T-cell (primary cell): ENCODE data around the gene HK1. TPM values are rescaled to one million over a fixed set of nuclear protein-coding genes. Genes with fewer than 3 reads are reported as not detected.

ENCODE experiments used
- ATAC-seq, 4 experiments: fragments of 200-7000 bp in 3 of 4; fragments of 150-1000 bp in 1 of 4; cut with Tn5 transposase; replicated peaks in 1 of 4; 1 replicate in 3 of 4; 2 replicates in 1 of 4; pipeline ENCODE4 v1.10.0; 2021; ENCODE audit warnings: moderate library complexity in 3 of 4, mild to moderate bottlenecking in 2 of 4, moderate number of reproducible peaks in 1 of 4
- CTCF ChIA-PET, 2 donors: fragments of 300-600 bp; sonication (Branson Sonifier 250); formaldehyde crosslinking; loops; one replicate each; lab custom pipeline; 2022; ENCODE audit warnings: antibody characterized with exemption in 2 of 2; lab: Charles Lee
- POLR2A ChIA-PET, 2 donors: fragments of 300-600 bp; sonication (Branson Sonifier 250); formaldehyde crosslinking; loops; one replicate each; lab custom pipeline; 2022; ENCODE audit warnings: antibody characterized with exemption in 2 of 2; lab: Charles Lee
- DNase-seq, 35 experiments: peaks; one replicate each; pipeline versions ENCODE4 v3.0.0 to v3.0.0-alpha.2; 2013 to 2023
- H3K27ac ChIP-seq: one replicate; pipeline ENCODE4 v1.5.1; 2013; ENCODE audit warnings: low read length
- H3K27me3 ChIP-seq, 2 experiments: replicated peaks in 1 of 2; 1 replicate in 1 of 2; 2 replicates in 1 of 2; pipeline versions ENCODE4 v1.6.1 to v1.7.0; 2013; ENCODE audit warnings: low read length in 1 of 2, mixed read lengths in 1 of 2; ENCODE audit not compliant: control insufficient read depth in 2 of 2, insufficient read depth in 2 of 2; ENCODE audit errors: extremely low read depth in 1 of 2
- H3K36me3 ChIP-seq, 2 donors: 1 replicate in 1 of 2; 2 replicates in 1 of 2; pipeline versions ENCODE4 v1.6.1 to v1.7.0; 2013; ENCODE audit warnings: low read length in 1 of 2; ENCODE audit not compliant: control insufficient read depth in 2 of 2, insufficient read depth in 1 of 2; ENCODE audit errors: extremely low read depth in 1 of 2
- H3K4me1 ChIP-seq, 2 experiments: 1 replicate in 1 of 2; 2 replicates in 1 of 2; pipeline versions ENCODE4 v1.6.1 to v1.7.0; 2013; ENCODE audit warnings: low read length in 2 of 2, mixed read lengths in 1 of 2; ENCODE audit not compliant: insufficient read depth in 2 of 2, control insufficient read depth in 1 of 2; ENCODE audit errors: extremely low read depth in 1 of 2
- H3K4me3 ChIP-seq, 2 donors: 1 replicate in 1 of 2; 2 replicates in 1 of 2; pipeline versions ENCODE4 v1.5.1 to v1.7.0; 2013; ENCODE audit warnings: mild to moderate bottlenecking in 2 of 2, low read length in 1 of 2, moderate library complexity in 1 of 2; ENCODE audit not compliant: control insufficient read depth in 1 of 2; ENCODE audit errors: extremely low read depth in 1 of 2
- H3K9me3 ChIP-seq: 2 replicates; pipeline ENCODE4 v1.7.0; 2013
- H3K27ac Mint-ChIP-seq, 2 donors: one replicate each; pipeline ENCODE4 v1.8.0; 2020 to 2021; ENCODE audit warnings: mild to moderate bottlenecking in 2 of 2, mixed read lengths in 2 of 2
- H3K27me3 Mint-ChIP-seq, 2 donors: one replicate each; pipeline ENCODE4 v1.8.0; 2021 to 2022; ENCODE audit warnings: mixed read lengths in 2 of 2
- H3K36me3 Mint-ChIP-seq: one replicate; pipeline ENCODE4 v1.8.0; 2021; ENCODE audit warnings: mixed read lengths
- H3K4me1 Mint-ChIP-seq, 3 donors: one replicate each; pipeline ENCODE4 v1.8.0; 2020 to 2022; ENCODE audit warnings: mixed read lengths in 3 of 3, mild to moderate bottlenecking in 1 of 3
- H3K4me3 Mint-ChIP-seq, 3 donors: one replicate each; pipeline ENCODE4 v1.8.0; 2020 to 2022; ENCODE audit warnings: mild to moderate bottlenecking in 3 of 3, mixed read lengths in 3 of 3, moderate library complexity in 3 of 3
- H3K9me3 Mint-ChIP-seq, 3 donors: one replicate each; pipeline ENCODE4 v1.8.0; 2020 to 2022; ENCODE audit warnings: mixed read lengths in 3 of 3
- WGBS: methylation state at CpG from one replicate; pipeline ENCODE4 v1.1.5; 2013; ENCODE audit warnings: missing lambda C conversion rate; ENCODE audit not compliant: insufficient coverage; 5-methylcytosine and 5-hydroxymethylcytosine counted together
- total RNA-seq, 35 experiments: library from RNA in 6 of 35; stranded (reverse) in 6 of 35; fragments of 120-200 nt in 1 of 35; gene quantifications; one replicate each; pipeline versions ENCODE4 v1.2.1 to v1.2.4 and lab custom pipeline; 2013 to 2026

HK1 gene
- total RNA-seq, 5 donors from 2014 or later (not counting 1 experiment from before 2014, with no cell fraction given) = 66.3 to 85.5 (median 83.6) TPM

GRCh38 chr10:69285699-69286098 is 7.4 kb downstream of the HK1 start:
- Histone ChIP-seq H3K4me1 (no peaks in the 10 kb centered on the region), H3K4me3 (no peak overlapping the region), H3K36me3 (no peaks in the 10 kb centered on the region), H3K9me3 (no peaks in the 10 kb centered on the region), H3K27ac (no peak overlapping the region), H3K27me3 (peaks cover 0 to 2% of the 10 kb centered on the region in 2 experiments)
- ChIA-PET POLR2A (no interaction called here), CTCF (no interaction called here)
- DNase-seq = no peak
- Mint-ChIP-seq H3K9me3 (no peaks in the 10 kb centered on the region), H3K27me3 (no peaks in the 10 kb centered on the region), H3K4me1 (no peaks in the 10 kb centered on the region), H3K36me3 (no peaks in the 10 kb centered on the region), H3K27ac (no peak overlapping the region), H3K4me3 (no peak overlapping the region)
- no CpG with 5 or more reads among the region's 4 CpGs for WGBS
- no peak for ATAC-seq

GRCh38 chr10:69287181-69287580 is 8.9 kb downstream of the HK1 start:
- H3K9me3 ChIP-seq = no peaks in the 10 kb centered on the region
- ATAC-seq (no peak), DNase-seq (no peak)
- Mint-ChIP-seq H3K36me3 (no peaks in the 10 kb centered on the region), H3K4me3 (no peak overlapping the region), H3K27me3 (no peaks in the 10 kb centered on the region), H3K4me1 (no peaks in the 10 kb centered on the region), H3K9me3 (no peaks in the 10 kb centered on the region), H3K27ac (no peak overlapping the region)
- peaks cover 0 to 5% of the 10 kb centered on the region in 2 experiments for H3K27me3 ChIP-seq
- POLR2A ChIA-PET = no interaction called here
- CTCF ChIA-PET = no interaction called here
- WGBS = no CpG with 5 or more reads among the region's 4 CpGs
- no peak overlapping the region for H3K4me3 ChIP-seq
- H3K36me3 ChIP-seq = no peaks in the 10 kb centered on the region
- no peaks in the 10 kb centered on the region for H3K4me1 ChIP-seq
- no peak overlapping the region for H3K27ac ChIP-seq

DNA sequence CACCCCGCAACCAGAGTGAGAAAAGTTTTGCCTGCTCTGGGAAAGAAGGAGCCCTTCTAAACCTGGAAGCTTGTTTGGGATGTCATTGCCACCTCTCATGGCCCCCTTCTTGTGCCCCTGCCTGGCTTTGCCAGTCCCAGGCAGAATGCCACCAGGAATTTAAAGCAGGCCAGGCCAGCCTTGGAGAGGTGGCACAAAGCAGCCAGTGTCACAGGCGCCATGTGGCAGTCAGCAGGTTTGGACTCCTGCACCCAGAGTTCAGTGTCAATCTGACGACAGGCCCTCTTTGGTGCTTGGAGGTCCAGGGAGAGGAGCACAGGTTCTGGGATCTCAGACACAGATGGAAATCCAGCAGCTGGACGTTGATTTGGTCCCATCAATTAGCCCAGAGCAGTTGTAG is 12.7 kb downstream of the HK1 start:
- CTCF ChIA-PET = interaction anchor here in 1 of 2 donors (0.7 kb wide), 1 partner anchor 191 kb away, joined by 3 read pairs; no protein-coding TSS in a partner anchor
- POLR2A ChIA-PET = no interaction called here
- Mint-ChIP-seq H3K27ac (no peak overlapping the region), H3K9me3 (no peaks in the 10 kb centered on the region), H3K4me1 (peaks cover 0 to 3% (median 0%) of the 10 kb centered on the region in 3 donors), H3K36me3 (no peaks in the 10 kb centered on the region), H3K27me3 (peaks cover 0 to 2% of the 10 kb centered on the region in 2 donors), H3K4me3 (no peak overlapping the region)
- no peak overlapping the region for H3K4me3 ChIP-seq
- 97% methylated on average over 3 of the region's 4 CpGs for WGBS
- DNase-seq (no peak), ATAC-seq (no peak)
- H3K9me3 ChIP-seq = no peaks in the 10 kb centered on the region
- H3K27me3 ChIP-seq = peaks cover 0 to 10% of the 10 kb centered on the region in 2 experiments
- H3K27ac ChIP-seq = no peak overlapping the region
- H3K36me3 ChIP-seq = no peaks in the 10 kb centered on the region
- no peaks in the 10 kb centered on the region for H3K4me1 ChIP-seq

GRCh38 chr10:69292459-69292858 is 14.2 kb downstream of the HK1 start:
- POLR2A ChIA-PET = no interaction called here
- Histone ChIP-seq H3K36me3 (no peaks in the 10 kb centered on the region), H3K4me1 (no peaks in the 10 kb centered on the region), H3K4me3 (no peak overlapping the region), H3K9me3 (no peaks in the 10 kb centered on the region), H3K27ac (no peak overlapping the region), H3K27me3 (peaks cover 0 to 10% of the 10 kb centered on the region in 2 experiments)
- Mint-ChIP-seq H3K36me3 (no peaks in the 10 kb centered on the region), H3K4me1 (peaks cover 0 to 3% (median 0%) of the 10 kb centered on the region in 3 donors), H3K9me3 (no peaks in the 10 kb centered on the region), H3K27me3 (peaks cover 0 to 2% of the 10 kb centered on the region in 2 donors), H3K27ac (no peak overlapping the region), H3K4me3 (no peak overlapping the region)
- CTCF ChIA-PET = no interaction called here
- DNase-seq = no peak
- ATAC-seq = no peak
- WGBS = no CpG with 5 or more reads among the region's 3 CpGs

GRCh38 chr10:69295027-69295636 is 16.8 kb downstream of the HK1 start:
- CTCF ChIA-PET = interaction anchor here (0.5 to 0.6 kb wide), 2 partner anchors 56 to 1072 kb away, joined by 3 to 7 read pairs; no protein-coding TSS in a partner anchor
- Histone ChIP-seq H3K36me3 (no peaks in the 10 kb centered on the region), H3K4me1 (no peaks in the 10 kb centered on the region), H3K27me3 (peaks cover 0 to 8% of the 10 kb centered on the region in 2 experiments), H3K4me3 (no peak overlapping the region), H3K9me3 (no peaks in the 10 kb centered on the region), H3K27ac (no peak overlapping the region)
- POLR2A ChIA-PET = interaction anchor here in 1 of 2 donors (0.5 kb wide), 1 partner anchor 786 kb away, joined by 4 read pairs; no protein-coding TSS in a partner anchor
- Mint-ChIP-seq H3K4me1 (peaks cover 0 to 3% (median 0%) of the 10 kb centered on the region in 3 donors), H3K4me3 (no peak overlapping the region), H3K36me3 (no peaks in the 10 kb centered on the region), H3K27ac (no peak overlapping the region), H3K27me3 (peaks cover 0 to 2% of the 10 kb centered on the region in 2 donors), H3K9me3 (no peaks in the 10 kb centered on the region)
- ATAC-seq (no peak), DNase-seq (no peak)
- WGBS = 90% methylated on average over 5 of the region's 11 CpGs

GRCh38 chr10:69303632-69304051 is 25.3 kb downstream of the HK1 start:
- Histone ChIP-seq H3K9me3 (no peaks in the 10 kb centered on the region), H3K27ac (no peak overlapping the region), H3K4me3 (no peak overlapping the region), H3K36me3 (no peaks in the 10 kb centered on the region), H3K27me3 (no peaks in the 10 kb centered on the region), H3K4me1 (no peaks in the 10 kb centered on the region)
- CTCF ChIA-PET = no interaction called here
- no peak overlapping the region for H3K4me3 Mint-ChIP-seq
- H3K27ac Mint-ChIP-seq = no peak overlapping the region
- ATAC-seq (no peak), DNase-seq (no peak)
- WGBS = 88% methylated on average over 1 of the region's 3 CpGs
- no peaks in the 10 kb centered on the region for H3K4me1 Mint-ChIP-seq
- H3K27me3 Mint-ChIP-seq = no peaks in the 10 kb centered on the region
- H3K9me3 Mint-ChIP-seq = no peaks in the 10 kb centered on the region
- H3K36me3 Mint-ChIP-seq = no peaks in the 10 kb centered on the region
- POLR2A ChIA-PET = no interaction called here
